Loucy (cell line): ENCODE results near the gene SRPK3.
"Not testable (repeated sequence)": the region's sequence is repeated elsewhere in the genome, so short reads cannot be mapped to it uniquely, and the experiment has no call there.

ENCODE experiments used
- H2AFZ ChIP-seq: fragments of 200-600 bp; sonication (generic); 2 replicates; pipeline ENCODE4 v1.6.0; 2016; ENCODE audit warnings: antibody characterized with exemption, mild to moderate bottlenecking, low read length, moderate library complexity
- H3F3A ChIP-seq: fragments of 200-600 bp; 2 replicates; pipeline ENCODE4 v1.6.0; 2016; ENCODE audit warnings: antibody characterized with exemption, low read depth, mild to moderate bottlenecking
- H3K27me3 ChIP-seq: fragments of 200-600 bp; sonication (generic); 2 replicates; pipeline ENCODE4 v1.6.1; 2014; ENCODE audit warnings: low read length, mild to moderate bottlenecking; ENCODE audit not compliant: insufficient read depth, poor library complexity, severe bottlenecking
- H3K36me3 ChIP-seq: fragments of 200-600 bp; sonication (generic); 2 replicates; pipeline ENCODE4 v1.6.1; 2016; ENCODE audit warnings: low read length; ENCODE audit not compliant: insufficient read depth
- H3K4me1 ChIP-seq: fragments of 200-600 bp; sonication (generic); 2 replicates; pipeline ENCODE4 v1.5.1; 2014; ENCODE audit warnings: low read length, mild to moderate bottlenecking; ENCODE audit not compliant: insufficient read depth, poor library complexity, severe bottlenecking
- H3K4me2 ChIP-seq: fragments of 200-600 bp; sonication (generic); 2 replicates; pipeline ENCODE4 v1.6.0; 2014; ENCODE audit warnings: antibody characterized with exemption, low read length, low read depth, mild to moderate bottlenecking; ENCODE audit not compliant: poor library complexity, severe bottlenecking
- H3K4me3 ChIP-seq: fragments of 200-600 bp; sonication (generic); 2 replicates; pipeline ENCODE4 v1.5.1; 2014; ENCODE audit warnings: low read length, mild to moderate bottlenecking, mixed read lengths; ENCODE audit not compliant: poor library complexity, severe bottlenecking
- H3K79me2 ChIP-seq: fragments of 200-600 bp; sonication (generic); 2 replicates; pipeline ENCODE4 v1.6.1; 2014; ENCODE audit warnings: low read length; ENCODE audit not compliant: insufficient read depth
- H3K9ac ChIP-seq: fragments of 200-600 bp; sonication (generic); 2 replicates; pipeline ENCODE4 v1.6.0; 2014; ENCODE audit warnings: mild to moderate bottlenecking, low read depth, low read length, moderate library complexity; ENCODE audit not compliant: poor library complexity, severe bottlenecking
- H3K9me2 ChIP-seq: fragments of 200-600 bp; sonication (generic); replicated peaks from 2 replicates; pipeline ENCODE4 v1.6.1; 2016; ENCODE audit warnings: low read depth, low read length, mixed read lengths
- H3K9me3 ChIP-seq: fragments of 200-600 bp; sonication (generic); 2 replicates; pipeline ENCODE4 v1.6.1; 2014; ENCODE audit warnings: mild to moderate bottlenecking, antibody characterized with exemption, low read length, low read depth; ENCODE audit not compliant: insufficient read depth
- H4K20me1 ChIP-seq: fragments of 200-600 bp; sonication (generic); 2 replicates; pipeline ENCODE4 v1.6.0; 2014; ENCODE audit warnings: antibody characterized with exemption, low read length, mild to moderate bottlenecking; ENCODE audit not compliant: insufficient read depth, poor library complexity, severe bottlenecking
- CTCF ChIP-seq: fragments of 200-600 bp; sonication (generic); conservative IDR thresholded peaks from 2 replicates; pipeline ENCODE4 v1.5.1; 2014; ENCODE audit warnings: mild to moderate bottlenecking, antibody characterized with exemption, low read length
- EZH2phosphoT487 ChIP-seq: fragments of 200-600 bp; IDR thresholded peaks from 2 replicates; pipeline ENCODE4 v1.6.1; 2018; ENCODE audit warnings: antibody characterized with exemption, mild to moderate bottlenecking, moderate library complexity, borderline replicate concordance

SRPK3 gene

DNA sequence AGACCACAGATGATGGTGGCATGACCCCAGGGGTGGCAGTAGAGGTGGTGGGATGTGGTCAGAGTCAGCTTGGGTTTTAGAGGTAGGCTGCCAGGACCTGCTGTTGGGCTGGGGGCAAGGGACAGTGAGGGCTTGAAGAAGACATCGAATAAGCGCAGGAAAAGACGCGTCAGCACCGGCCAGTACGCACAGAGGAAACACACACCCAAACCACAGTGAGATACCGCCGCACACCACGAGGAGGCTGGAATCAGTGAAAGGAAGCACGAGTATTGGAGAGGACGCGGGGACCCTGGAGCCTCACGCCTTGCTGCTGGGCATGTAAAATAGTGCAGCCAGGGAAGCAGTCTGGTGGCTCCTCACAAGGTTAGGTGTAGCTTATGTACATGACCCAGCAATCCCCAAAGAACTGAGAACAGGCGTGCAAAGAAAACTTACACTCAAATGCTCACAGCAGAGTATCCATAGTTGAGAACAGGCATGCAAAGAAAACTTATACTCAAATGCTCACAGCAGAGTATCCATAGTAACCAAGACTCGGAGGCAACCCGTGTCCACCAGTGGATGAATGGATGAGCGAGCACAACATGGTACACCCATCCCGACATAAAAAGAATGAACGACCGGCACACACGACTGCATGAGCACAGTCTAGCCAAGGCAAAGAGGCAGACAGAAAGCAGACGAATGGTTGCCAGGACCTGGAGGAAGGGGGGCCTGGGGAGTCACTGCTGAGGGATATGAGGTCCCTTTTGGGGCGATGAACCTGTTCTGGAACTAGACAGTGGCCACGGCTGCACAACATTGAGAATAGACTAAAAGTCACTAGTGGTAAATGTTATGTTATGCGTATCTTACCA is 36.2 kb downstream of the SRPK3 start:
- H3K4me1 ChIP-seq: peaks cover 18% of the 10 kb centered on the region
- no peak overlapping the region for H3K4me2 ChIP-seq
- no peak overlapping the region for H3K9ac ChIP-seq
- no peaks in the 10 kb centered on the region for H3K79me2 ChIP-seq
- no peak overlapping the region for H3K4me3 ChIP-seq
- H3K9me2 ChIP-seq: no peaks in the 10 kb centered on the region
- no peaks in the 10 kb centered on the region for H3K36me3 ChIP-seq
- H3F3A ChIP-seq: no peaks in the 10 kb centered on the region
- no peaks in the 10 kb centered on the region for H4K20me1 ChIP-seq
- TF ChIP-seq CTCF (no peak), EZH2phosphoT487 (no peak)
- no peak overlapping the region for H2AFZ ChIP-seq
- H3K9me3 ChIP-seq: no peaks in the 10 kb centered on the region
- H3K27me3 ChIP-seq: no peaks in the 10 kb centered on the region

DNA sequence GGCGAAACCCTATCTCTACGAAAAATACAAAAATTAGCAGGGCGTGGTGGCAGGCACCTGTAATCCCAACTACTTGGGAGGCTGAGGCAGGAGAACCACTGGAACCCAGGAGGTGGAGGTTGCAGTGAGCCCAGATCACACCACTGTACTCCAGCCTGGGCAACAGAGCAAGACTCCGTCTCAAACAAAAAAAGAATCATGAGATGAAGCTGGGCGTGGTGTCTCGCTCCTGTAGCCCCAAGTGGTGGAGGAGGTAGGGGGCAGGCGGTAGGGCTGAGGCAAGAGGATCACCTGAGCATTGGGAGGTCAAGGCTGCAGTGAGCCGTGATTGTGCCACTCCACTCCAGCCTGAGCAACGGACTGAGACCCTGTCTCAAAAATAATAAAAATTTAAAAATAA is 37.2 kb downstream of the SRPK3 start:
- not testable (repeated sequence) for H3K36me3 ChIP-seq, H2AFZ ChIP-seq, H3K4me3 ChIP-seq, H3K9ac ChIP-seq, H3K27me3 ChIP-seq, H3K9me2 ChIP-seq, H4K20me1 ChIP-seq, H3K9me3 ChIP-seq, H3K4me2 ChIP-seq, H3F3A ChIP-seq, H3K79me2 ChIP-seq
- H3K4me1 ChIP-seq: peaks cover 24% of the 10 kb centered on the region

GRCh38 chrX:153818571-153819383 is 37.9 kb downstream of the SRPK3 start:
- TF ChIP-seq EZH2phosphoT487 (no peak), CTCF (no peak)
- Histone ChIP-seq H2AFZ (no peak overlapping the region), H3K79me2 (no peaks in the 10 kb centered on the region), H3K27me3 (no peaks in the 10 kb centered on the region), H3K4me2 (no peak overlapping the region), H3K9ac (no peak overlapping the region), H3K4me3 (no peak overlapping the region), H3K4me1 (peaks cover 27% of the 10 kb centered on the region), H3K9me3 (no peaks in the 10 kb centered on the region), H3K36me3 (no peaks in the 10 kb centered on the region), H3F3A (no peaks in the 10 kb centered on the region), H4K20me1 (no peaks in the 10 kb centered on the region), H3K9me2 (no peaks in the 10 kb centered on the region)
